ENCODE measurements around the gene TTL.

DNA sequence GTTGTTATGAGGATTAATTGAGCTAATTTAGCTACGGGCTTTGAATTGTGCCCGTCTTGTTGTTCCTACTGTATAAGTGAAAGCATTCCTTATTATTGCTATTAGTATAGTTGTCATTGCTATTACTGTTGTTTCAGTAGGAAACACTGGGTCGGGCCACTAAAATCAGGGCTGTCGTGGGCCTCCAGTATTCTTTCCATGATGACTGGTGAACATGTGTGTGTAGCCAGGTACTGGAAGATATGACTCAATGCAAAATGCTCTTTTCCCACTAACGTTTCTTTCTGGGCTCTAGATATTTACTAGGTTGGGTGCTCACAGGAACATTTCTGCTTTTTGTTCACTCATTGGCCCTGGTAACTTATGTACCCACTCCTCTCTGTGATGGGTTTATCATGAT, 4.9 kb downstream of the TTL start:
- TF ChIP-seq EZH2phosphoT487 (IDR thresholded peaks at IDR 0.05), result no peak
- TF ChIP-seq EZH2 (IDR thresholded peaks at IDR 0.05), result no peak
- TF ChIP-seq, protein P1, sequence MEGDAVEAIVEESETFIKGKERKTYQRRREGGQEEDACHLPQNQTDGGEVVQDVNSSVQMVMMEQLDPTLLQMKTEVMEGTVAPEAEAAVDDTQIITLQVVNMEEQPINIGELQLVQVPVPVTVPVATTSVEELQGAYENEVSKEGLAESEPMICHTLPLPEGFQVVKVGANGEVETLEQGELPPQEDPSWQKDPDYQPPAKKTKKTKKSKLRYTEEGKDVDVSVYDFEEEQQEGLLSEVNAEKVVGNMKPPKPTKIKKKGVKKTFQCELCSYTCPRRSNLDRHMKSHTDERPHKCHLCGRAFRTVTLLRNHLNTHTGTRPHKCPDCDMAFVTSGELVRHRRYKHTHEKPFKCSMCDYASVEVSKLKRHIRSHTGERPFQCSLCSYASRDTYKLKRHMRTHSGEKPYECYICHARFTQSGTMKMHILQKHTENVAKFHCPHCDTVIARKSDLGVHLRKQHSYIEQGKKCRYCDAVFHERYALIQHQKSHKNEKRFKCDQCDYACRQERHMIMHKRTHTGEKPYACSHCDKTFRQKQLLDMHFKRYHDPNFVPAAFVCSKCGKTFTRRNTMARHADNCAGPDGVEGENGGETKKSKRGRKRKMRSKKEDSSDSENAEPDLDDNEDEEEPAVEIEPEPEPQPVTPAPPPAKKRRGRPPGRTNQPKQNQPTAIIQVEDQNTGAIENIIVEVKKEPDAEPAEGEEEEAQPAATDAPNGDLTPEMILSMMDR (IDR thresholded peaks at IDR 0.05), result no peak
